Spleen (tissue), 7 donors: ENCODE results near the gene HORMAD2.

Experiments
- CTCF ChIP-seq, 11 experiments: fragments of 200-600 bp in 7 of 11; fragments of 450-650 bp in 4 of 11; sonication (generic) in 4 of 11; IDR thresholded peaks in 8 of 11; conservative IDR thresholded peaks in 3 of 11; 1 replicate in 7 of 11; 2 replicates in 4 of 11; pipeline versions ENCODE4 v1.4.0 to v1.8.0; 2016 to 2021; ENCODE audit warnings: antibody characterized with exemption in 11 of 11, inconsistent platforms in 4 of 11, mild to moderate bottlenecking in 1 of 11
- POLR2A ChIP-seq, 3 donors: fragments of 450-650 bp; IDR thresholded peaks; one replicate each; pipeline ENCODE4 v1.5.1; 2017; ENCODE audit warnings: antibody characterized with exemption in 3 of 3, mild to moderate bottlenecking in 1 of 3
- POLR2AphosphoS5 ChIP-seq, 3 donors: sonication (generic); formaldehyde crosslinking; IDR thresholded peaks; one replicate each; pipeline ENCODE4 v1.5.1; 2017; ENCODE audit warnings: antibody characterized with exemption in 3 of 3
- donor health status: DM: no; HTN: no; CAD: no; lungs with moderate emphysema.
- donor health status: DM: no; HTN: no; CAD: no.
- donor health status: DM: no; HTN: no; CAD: no.

DNA sequence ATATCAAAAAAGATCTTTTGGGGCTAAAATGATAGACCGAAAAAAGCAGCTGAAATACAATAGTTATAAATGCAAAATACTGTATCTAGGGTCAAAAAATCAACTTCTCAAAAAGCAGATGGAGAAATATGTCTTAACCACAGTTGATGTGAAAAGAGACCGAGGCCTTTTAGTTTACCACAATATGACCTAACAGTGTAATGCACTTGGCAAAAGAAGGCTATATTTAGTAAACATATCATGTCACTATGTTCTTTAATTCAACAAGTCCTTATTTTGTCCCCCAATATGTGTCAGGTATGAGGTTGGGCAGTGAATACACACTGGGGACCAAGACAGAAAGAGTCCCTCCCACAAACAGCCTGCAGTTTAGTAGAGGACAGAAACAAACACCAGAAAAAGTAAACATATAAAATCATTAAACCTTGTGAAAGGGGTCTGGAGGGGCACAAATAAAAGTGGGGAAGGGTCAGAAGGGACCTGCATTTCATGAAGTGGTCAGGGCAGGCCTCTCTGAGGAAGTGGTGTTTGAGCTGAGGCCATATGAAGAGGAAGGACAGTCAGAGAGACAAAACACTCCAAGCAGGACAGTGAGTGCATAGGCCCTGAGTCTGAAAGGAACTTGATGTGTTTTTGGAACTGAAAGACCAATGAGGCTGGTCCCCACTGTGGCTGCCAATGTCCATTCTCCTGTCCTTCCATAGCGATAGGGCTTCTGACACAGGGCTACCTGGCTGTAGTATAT, 112.9 kb downstream of the HORMAD2 start:
- TF ChIP-seq CTCF (IDR thresholded peaks at IDR 0.05 in 8 of 11, conservative IDR thresholded peaks at IDR 0.05 in 3 of 11) = no peak
- TF ChIP-seq POLR2AphosphoS5 (IDR thresholded peaks at IDR 0.05) = no peak
- no peak for TF ChIP-seq POLR2A (IDR thresholded peaks at IDR 0.05)
